Natural killer cell (primary cell): ENCODE results near the gene GALNT13. TPM values are rescaled to one million over a fixed set of nuclear protein-coding genes. Genes with fewer than 3 reads are reported as not detected.

Experiments
- ATAC-seq, 3 donors: fragments of 150-1000 bp in 2 of 3; fragments of 200-7000 bp in 1 of 3; cut with Tn5 transposase; 1 replicate in 1 of 3; 2 replicates in 2 of 3; pipeline ENCODE4 v1.10.0; 2021; ENCODE audit warnings: mild to moderate bottlenecking in 2 of 3, moderate library complexity in 2 of 3
- DNase-seq, 2 donors: peaks; one replicate each; pipeline versions ENCODE4 v3.0.0 to v3.0.0-alpha.2; 2013 to 2021; ENCODE audit warnings: mixed read lengths in 1 of 2
- H3K27ac ChIP-seq: one replicate; pipeline ENCODE4 v1.5.1; 2013; ENCODE audit warnings: mild to moderate bottlenecking, low read length
- H3K27me3 ChIP-seq: one replicate; pipeline ENCODE4 v1.6.1; 2013; ENCODE audit warnings: low read length; ENCODE audit not compliant: control insufficient read depth, insufficient read depth
- H3K36me3 ChIP-seq: one replicate; pipeline ENCODE4 v1.6.1; 2013; ENCODE audit warnings: low read length; ENCODE audit not compliant: control insufficient read depth, insufficient read depth
- H3K4me1 ChIP-seq: one replicate; pipeline ENCODE4 v1.6.1; 2013; ENCODE audit warnings: low read length; ENCODE audit not compliant: control insufficient read depth, insufficient read depth
- H3K4me3 ChIP-seq: one replicate; pipeline ENCODE4 v1.5.1; 2013; ENCODE audit warnings: low read length
- H3K9me3 ChIP-seq: one replicate; pipeline ENCODE4 v1.6.1; 2013; ENCODE audit warnings: low read length; ENCODE audit not compliant: control insufficient read depth, insufficient read depth
- H3K27ac Mint-ChIP-seq, 2 donors: one replicate each; pipeline ENCODE4 v1.8.0; 2022; ENCODE audit warnings: mild to moderate bottlenecking in 2 of 2, mixed read lengths in 2 of 2, moderate library complexity in 1 of 2
- H3K27me3 Mint-ChIP-seq, 2 donors: one replicate each; pipeline ENCODE4 v1.8.0; 2022; ENCODE audit warnings: low read depth in 2 of 2, mixed read lengths in 2 of 2
- H3K36me3 Mint-ChIP-seq: one replicate; pipeline ENCODE4 v1.8.0; 2022; ENCODE audit warnings: mixed read lengths
- H3K4me1 Mint-ChIP-seq, 2 donors: one replicate each; pipeline ENCODE4 v1.8.0; 2022; ENCODE audit warnings: mixed read lengths in 2 of 2
- H3K4me3 Mint-ChIP-seq: one replicate; pipeline ENCODE4 v1.8.0; 2022; ENCODE audit warnings: mild to moderate bottlenecking, moderate library complexity, mixed read lengths
- H3K9me3 Mint-ChIP-seq, 2 donors: one replicate each; pipeline ENCODE4 v1.8.0; 2022; ENCODE audit warnings: mixed read lengths in 2 of 2
- CTCF ChIP-seq: fragments of 200-600 bp; IDR thresholded peaks from one replicate; pipeline ENCODE4 v1.8.0; 2022; ENCODE audit warnings: antibody characterized with exemption
- WGBS: methylation state at CpG from one replicate; pipeline ENCODE4 v1.1.7; 2013; ENCODE audit warnings: missing lambda C conversion rate; ENCODE audit not compliant: insufficient coverage; 5-methylcytosine and 5-hydroxymethylcytosine counted together
- intact Hi-C: fragments of 100-400 bp; cut with micrococcal nuclease; formaldehyde crosslinking; loops from one replicate; pipeline ENCODE4 v1.14.2; 2022
- total RNA-seq, 4 donors: library from RNA; stranded (reverse); fragments of 120-200 nt in 1 of 4; gene quantifications; one replicate each; pipeline versions ENCODE4 v1.2.3 to v1.2.4, GENCODE V29; 2013 to 2022

Gene GALNT13
- total RNA-seq, 3 donors from 2014 or later (not counting 1 experiment from before 2014, with no cell fraction given) = not detected

- DNase-seq (no peak), ATAC-seq (no peak)
- H3K27ac ChIP-seq = no peak overlapping the region
- Mint-ChIP-seq H3K27ac (no peak overlapping the region), H3K4me3 (no peak overlapping the region), H3K9me3 (peaks cover 14 to 25% of the 10 kb centered on the region in 2 donors), H3K27me3 (no peaks in the 10 kb centered on the region), H3K4me1 (no peaks in the 10 kb centered on the region), H3K36me3 (peaks cover 7% of the 10 kb centered on the region)
- no peaks in the 10 kb centered on the region for H3K4me1 ChIP-seq
- H3K27me3 ChIP-seq = no peaks in the 10 kb centered on the region
- no peak for TF ChIP-seq CTCF
- H3K36me3 ChIP-seq = no peaks in the 10 kb centered on the region
- peaks cover 6% of the 10 kb centered on the region for H3K9me3 ChIP-seq
- intact Hi-C loops = no loop called here
- no peak overlapping the region for H3K4me3 ChIP-seq
Measured at GRCh38 chr2:153953761-153954160, 82.0 kb downstream of the GALNT13 start.

- no peak overlapping the region for H3K4me3 ChIP-seq
- H3K27ac ChIP-seq = no peak overlapping the region
- Mint-ChIP-seq H3K36me3 (no peaks in the 10 kb centered on the region), H3K27me3 (no peaks in the 10 kb centered on the region), H3K27ac (no peak overlapping the region), H3K4me3 (no peak overlapping the region), H3K9me3 (peaks cover 14 to 28% of the 10 kb centered on the region in 2 donors), H3K4me1 (no peaks in the 10 kb centered on the region)
- TF ChIP-seq CTCF = no peak
- WGBS = no CpG with 5 or more reads among the region's 1 CpG
- DNase-seq = no peak
- H3K36me3 ChIP-seq = no peaks in the 10 kb centered on the region
- ATAC-seq = no peak
- intact Hi-C loops = no loop called here
- H3K9me3 ChIP-seq = peaks cover 3% of the 10 kb centered on the region
- no peaks in the 10 kb centered on the region for H3K4me1 ChIP-seq
- H3K27me3 ChIP-seq = no peaks in the 10 kb centered on the region
Measured at GRCh38 chr2:153963256-153963655, 91.5 kb downstream of the GALNT13 start.

- H3K9me3 ChIP-seq = peaks cover 3% of the 10 kb centered on the region
- H3K27ac ChIP-seq = no peak overlapping the region
- H3K27me3 ChIP-seq = no peaks in the 10 kb centered on the region
- H3K4me3 ChIP-seq = no peak overlapping the region
- Mint-ChIP-seq H3K27ac (no peak overlapping the region), H3K27me3 (no peaks in the 10 kb centered on the region), H3K9me3 (peaks cover 16 to 35% of the 10 kb centered on the region in 2 donors), H3K36me3 (no peaks in the 10 kb centered on the region), H3K4me3 (no peak overlapping the region), H3K4me1 (no peaks in the 10 kb centered on the region)
- intact Hi-C loops = no loop called here
- H3K36me3 ChIP-seq = no peaks in the 10 kb centered on the region
- no peak for TF ChIP-seq CTCF
- DNase-seq (no peak), ATAC-seq (no peak)
- WGBS = 67% methylated on average over 5 of the region's 5 CpGs
- H3K4me1 ChIP-seq = no peaks in the 10 kb centered on the region
Measured at GRCh38 chr2:153967248-153967973, 95.7 kb downstream of the GALNT13 start.

GRCh38 chr2:153971250-153971649, 99.5 kb downstream of the GALNT13 start:
- no peaks in the 10 kb centered on the region for H3K4me1 Mint-ChIP-seq
- no peak for ATAC-seq
- Histone ChIP-seq H3K4me1 (no peaks in the 10 kb centered on the region), H3K4me3 (no peak overlapping the region), H3K9me3 (peaks cover 3% of the 10 kb centered on the region), H3K36me3 (no peaks in the 10 kb centered on the region), H3K27ac (no peak overlapping the region), H3K27me3 (no peaks in the 10 kb centered on the region)
- intact Hi-C loops = no loop called here
- no peak overlapping the region for H3K27ac Mint-ChIP-seq
- H3K4me3 Mint-ChIP-seq = no peak overlapping the region
- DNase-seq = no peak
- WGBS = 75% methylated on average over 1 of the region's 2 CpGs
- H3K27me3 Mint-ChIP-seq = no peaks in the 10 kb centered on the region
- no peak for TF ChIP-seq CTCF
- H3K36me3 Mint-ChIP-seq = no peaks in the 10 kb centered on the region
- peaks cover 17 to 34% of the 10 kb centered on the region in 2 donors for H3K9me3 Mint-ChIP-seq
